ENCODE measurements around the gene AGXT.

DNA sequence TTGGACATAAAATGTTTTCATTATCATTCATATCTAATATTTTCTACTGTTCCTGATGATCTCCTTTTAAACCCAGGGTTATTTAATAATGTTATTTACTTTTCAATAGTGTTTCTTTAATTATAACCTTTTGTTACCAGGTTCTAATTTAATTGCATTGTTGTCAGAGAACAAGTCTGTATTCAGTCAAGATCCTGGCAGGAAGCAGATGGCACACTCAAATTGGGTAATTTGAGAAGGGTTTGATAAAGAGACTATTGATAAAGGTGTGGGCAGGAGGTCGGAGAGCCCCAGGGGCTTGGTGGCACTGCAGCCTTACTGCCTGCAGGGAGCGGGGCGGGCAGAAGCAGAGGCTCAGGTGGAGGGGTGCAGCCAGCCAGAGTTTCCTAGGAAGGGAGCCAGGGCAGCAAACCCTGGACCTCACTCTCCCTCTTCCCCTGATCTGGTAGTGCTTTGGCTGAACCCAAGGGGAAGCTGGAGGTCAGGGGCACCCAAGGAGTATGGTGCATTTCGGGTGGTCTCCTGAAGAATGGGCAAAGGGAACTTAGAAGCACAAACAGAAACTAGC lies 46.3 kb upstream of the AGXT start:
- TF ChIP-seq, protein P1, sequence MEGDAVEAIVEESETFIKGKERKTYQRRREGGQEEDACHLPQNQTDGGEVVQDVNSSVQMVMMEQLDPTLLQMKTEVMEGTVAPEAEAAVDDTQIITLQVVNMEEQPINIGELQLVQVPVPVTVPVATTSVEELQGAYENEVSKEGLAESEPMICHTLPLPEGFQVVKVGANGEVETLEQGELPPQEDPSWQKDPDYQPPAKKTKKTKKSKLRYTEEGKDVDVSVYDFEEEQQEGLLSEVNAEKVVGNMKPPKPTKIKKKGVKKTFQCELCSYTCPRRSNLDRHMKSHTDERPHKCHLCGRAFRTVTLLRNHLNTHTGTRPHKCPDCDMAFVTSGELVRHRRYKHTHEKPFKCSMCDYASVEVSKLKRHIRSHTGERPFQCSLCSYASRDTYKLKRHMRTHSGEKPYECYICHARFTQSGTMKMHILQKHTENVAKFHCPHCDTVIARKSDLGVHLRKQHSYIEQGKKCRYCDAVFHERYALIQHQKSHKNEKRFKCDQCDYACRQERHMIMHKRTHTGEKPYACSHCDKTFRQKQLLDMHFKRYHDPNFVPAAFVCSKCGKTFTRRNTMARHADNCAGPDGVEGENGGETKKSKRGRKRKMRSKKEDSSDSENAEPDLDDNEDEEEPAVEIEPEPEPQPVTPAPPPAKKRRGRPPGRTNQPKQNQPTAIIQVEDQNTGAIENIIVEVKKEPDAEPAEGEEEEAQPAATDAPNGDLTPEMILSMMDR (IDR thresholded peaks at IDR 0.05; ENCODE audit: low read depth, low read length) = no peak
- TF ChIP-seq EZH2phosphoT487 (IDR thresholded peaks at IDR 0.05; ENCODE audit: low read depth) = no peak
